Measurements from ENCODE around the gene RPS26.
"Not testable (repeated sequence)": the region's sequence is repeated elsewhere in the genome, so short reads cannot be mapped to it uniquely, and the experiment has no call there.

Gene RPS26

GRCh38 chr12:56041552-56042429, at the start of gene RPS26:
Gene RPS26 (plus strand): TSS chr12:56041918. CDS start chr12:56042167, 249 bp downstream.
- DNase-seq (ENCODE audit: low read depth) = peak; percentile 88

DNA sequence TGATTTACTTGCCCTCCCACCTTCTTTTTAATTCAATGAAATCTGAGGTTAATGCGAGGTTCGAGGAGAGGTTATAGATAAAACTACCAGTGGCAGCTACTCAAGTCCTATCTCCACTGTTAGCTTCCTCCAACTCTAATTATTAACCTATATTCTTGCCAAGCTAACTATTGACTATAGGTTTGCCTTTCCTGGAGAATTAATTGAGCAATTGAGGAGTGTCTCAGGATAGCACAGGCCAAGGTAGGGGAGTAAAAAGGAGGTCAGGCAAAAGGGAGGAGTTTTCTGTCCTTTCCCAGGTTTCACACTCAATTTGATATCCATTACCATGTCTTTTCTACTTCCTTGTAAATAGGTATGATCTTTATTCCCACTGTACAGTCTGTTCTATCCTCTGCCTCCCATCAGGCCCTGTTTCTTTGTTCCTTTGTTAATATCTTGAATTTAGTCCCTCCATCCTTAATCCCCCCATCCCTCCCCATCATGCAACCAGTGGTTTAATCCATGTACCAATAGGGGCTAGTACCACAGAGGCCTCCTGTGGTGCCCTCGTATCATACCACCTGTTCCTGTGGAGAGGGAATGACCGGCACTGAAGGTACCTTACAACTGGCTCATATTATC, 48.4 kb upstream of the RPS26 start:
- no peak for DNase-seq (ENCODE audit: low read depth)

DNA sequence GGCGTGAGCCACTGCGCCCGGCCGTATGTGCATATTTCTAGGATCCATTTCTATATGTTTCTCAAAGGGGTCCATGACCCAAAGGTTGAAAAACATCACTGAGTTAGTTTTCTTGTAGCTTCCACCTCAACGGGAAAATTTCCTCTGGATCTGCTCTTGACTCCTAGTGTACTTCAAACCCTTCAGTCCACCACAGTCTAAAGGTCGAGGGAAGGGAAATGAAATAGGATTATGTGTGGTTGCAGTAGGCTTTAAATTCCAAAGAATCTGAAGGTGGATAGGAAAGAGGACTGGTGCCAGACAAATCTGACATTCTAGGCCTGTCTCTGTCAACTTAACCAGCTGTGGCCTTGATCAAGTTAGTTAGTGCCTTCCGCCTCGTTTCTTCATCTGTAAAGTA, 46.4 kb upstream of the RPS26 start:
- no peak for DNase-seq (ENCODE audit: low read depth)

- DNase-seq (ENCODE audit: low read depth) = peak; percentile 53
Measured at GRCh38 chr12:55996201-55996714, 45.5 kb upstream of the RPS26 start.

GRCh38 chr12:55996715-55997534, 44.8 kb upstream of the RPS26 start, which contains the start of gene SUOX:
Gene SUOX (plus strand): TSS chr12:55997276. CDS start chr12:56002222, 4,946 bp downstream.
- no peak for DNase-seq (ENCODE audit: low read depth)

- no peak for DNase-seq (ENCODE audit: low read depth)
Measured at GRCh38 chr12:55997535-55997859, 44.2 kb upstream of the RPS26 start.

DNA sequence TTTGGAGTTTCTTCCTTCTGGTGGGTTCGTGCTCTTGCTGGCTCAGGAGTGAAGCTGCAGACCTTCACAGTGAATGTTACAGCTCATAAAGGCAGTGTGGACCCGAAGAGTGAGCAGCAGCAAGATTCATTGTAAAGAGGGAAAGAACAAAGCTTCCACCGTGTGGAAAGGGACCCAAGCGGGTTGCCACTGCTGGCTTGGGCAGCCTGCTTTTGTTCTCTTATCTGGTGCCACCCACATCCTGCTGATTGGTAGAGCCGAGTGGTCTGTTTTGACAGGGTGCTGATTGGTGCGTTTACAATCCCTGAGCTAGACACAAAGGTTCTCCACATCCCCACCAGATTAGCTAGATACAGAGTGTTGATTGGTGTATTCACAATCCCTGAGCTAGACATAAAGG, 42.2 kb upstream of the RPS26 start:
- not testable (repeated sequence) for DNase-seq (ENCODE audit: low read depth)

DNA sequence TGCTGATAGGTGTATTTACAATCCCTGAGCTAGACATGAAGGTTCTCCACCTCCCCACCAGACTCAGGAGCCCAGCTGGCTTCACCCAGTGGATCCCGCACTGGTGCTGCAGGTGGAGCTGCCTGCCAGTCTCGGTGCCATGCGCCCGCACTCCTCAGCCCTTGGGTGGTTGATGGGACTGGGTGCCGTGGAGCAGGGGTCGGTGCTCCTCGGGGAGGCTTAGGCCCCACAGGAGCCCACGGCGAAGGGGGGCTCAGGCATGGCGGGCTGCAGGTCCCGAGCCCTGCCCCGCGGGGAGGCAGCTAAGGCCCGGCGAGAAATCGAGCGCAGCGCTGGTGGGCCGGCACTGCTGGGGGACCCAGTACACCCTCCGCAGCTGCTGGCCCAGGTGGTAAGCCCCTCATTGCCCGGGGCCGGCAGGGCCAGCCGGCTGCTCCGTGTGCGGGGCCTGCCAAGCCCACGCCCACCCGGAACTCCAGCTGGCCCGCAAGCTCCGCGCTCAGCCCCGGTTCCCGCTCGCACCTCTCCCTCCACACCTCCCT, 41.6 kb upstream of the RPS26 start:
- DNase-seq (ENCODE audit: low read depth) = not testable (repeated sequence)

DNA sequence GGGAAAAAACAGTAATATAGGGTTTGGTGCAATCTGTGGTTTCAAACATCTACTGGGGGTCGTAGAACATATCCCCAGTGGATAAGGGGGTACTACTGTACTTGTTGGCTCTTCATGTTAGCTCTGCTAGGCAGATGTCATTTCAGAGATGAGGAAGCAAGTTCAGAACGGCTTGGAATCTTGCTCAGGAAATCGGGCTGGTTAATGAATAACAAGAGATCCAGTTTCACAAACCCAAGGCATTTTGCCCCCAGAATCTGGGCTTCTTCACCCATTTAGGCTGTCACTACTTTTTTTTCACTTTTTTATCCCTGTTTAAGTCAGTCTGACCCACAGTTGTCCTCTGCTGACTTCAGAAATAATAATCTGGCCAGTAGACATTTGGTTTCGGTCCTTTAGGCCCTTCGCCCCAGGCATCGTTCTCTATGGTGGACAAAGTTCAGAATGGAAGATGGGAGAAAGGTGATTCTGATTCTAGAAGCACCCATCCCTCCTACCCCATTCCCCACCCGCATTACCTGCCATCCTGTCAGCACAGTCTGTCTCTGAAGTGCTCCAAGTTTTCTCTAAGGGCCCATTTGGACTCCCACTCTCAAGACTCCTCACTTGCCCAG, 40.1 kb upstream of the RPS26 start:
- no peak for DNase-seq (ENCODE audit: low read depth)

GRCh38 chr12:56003376-56003775, 38.3 kb upstream of the RPS26 start:
- not testable (repeated sequence) for DNase-seq (ENCODE audit: low read depth)

GRCh38 chr12:56004211-56004610, 37.5 kb upstream of the RPS26 start:
- no peak for DNase-seq (ENCODE audit: low read depth)

DNA sequence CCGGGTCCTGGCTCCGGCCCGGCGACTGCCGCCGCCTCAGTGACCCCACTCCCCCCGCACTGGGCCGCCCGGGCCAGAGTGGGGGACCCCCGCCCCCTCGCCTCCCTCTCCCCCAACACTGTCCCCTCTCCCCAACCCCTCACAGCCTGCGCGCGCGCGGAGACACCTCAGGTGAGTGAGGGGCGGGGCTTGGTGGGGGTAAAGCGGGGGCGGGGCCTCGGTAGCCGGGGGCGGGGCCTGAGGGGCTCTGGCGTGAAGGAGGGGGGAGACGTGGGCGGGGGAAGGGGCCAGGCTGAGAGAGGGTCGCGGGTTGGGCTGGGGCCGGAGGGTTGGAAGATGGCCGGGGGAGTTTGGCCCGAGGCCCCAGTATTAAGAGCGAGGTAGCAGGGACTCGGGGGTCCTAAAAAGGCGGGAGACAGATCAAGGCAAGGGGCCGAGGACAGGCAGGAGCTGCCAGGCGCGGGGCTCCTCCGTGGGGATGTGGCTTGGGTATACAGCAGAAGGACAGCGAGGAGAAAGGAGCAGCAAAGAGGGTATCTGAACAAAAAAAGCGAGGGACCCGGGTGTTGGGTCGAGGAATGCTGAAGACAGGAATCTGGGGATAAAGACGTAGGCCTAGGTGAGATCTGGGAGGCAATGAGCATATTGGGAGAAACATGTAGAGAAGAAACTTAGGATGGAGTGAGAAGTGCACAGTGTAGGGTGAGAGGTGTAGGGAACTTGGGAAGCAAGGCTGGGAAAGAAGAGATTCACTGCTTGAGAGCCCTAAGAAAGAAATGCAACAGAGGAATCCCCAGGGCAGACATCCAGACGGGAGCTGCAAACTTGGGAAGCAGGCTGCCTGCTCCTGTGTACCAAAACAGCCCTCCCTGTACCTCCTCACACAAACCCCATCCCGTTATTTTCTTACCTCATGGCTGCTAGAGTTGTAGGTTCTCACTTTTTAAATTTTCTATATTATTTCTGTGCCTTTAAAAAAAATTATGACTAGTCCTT, 33.9 kb upstream of the RPS26 start:
- DNase-seq (ENCODE audit: low read depth) = peak; percentile 55

DNA sequence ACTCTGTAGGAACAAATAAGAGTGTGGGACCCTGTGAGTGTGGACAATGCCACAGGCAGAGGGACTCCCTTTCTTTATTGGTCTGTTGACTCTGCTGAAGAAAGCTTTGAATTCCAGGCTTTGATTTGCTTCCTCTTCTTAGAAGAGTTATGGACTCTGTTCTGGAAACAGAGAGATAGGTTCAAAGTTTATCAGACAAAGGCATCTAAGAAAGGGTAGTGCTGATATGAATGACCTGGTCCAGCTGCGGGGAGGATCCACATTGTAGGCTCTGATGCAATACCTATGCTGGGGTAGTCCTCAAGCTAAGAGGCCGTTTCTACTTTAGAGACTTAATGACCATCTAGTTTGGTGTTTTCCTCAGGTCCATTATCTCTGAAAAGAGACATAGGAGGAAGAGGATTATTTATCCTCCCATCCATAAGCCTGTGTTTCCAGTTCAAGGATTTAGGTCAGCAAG, 31.6 kb upstream of the RPS26 start:
- DNase-seq (ENCODE audit: low read depth) = no peak

GRCh38 chr12:56011509-56012090, 30.1 kb upstream of the RPS26 start:
- DNase-seq (ENCODE audit: low read depth) = no peak

DNA sequence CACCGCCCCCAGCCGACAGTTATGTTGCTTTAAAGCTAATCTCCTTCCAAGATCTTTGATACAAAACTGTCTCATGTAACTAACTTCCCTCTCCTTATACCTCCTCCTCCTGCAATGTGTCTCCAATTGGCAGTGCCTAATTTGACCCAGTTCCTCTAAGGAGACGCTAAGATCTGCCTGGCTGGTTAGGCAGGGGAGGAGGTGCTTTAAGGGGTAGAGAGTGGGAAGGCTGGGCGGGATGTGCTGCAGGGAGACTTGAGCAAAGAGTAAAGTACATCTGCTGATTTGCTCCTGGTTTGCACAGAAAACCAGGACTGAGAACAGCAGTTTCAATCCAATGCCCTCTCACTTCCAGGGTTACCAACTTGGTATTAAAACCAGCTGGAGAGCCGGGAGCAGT, 28.2 kb upstream of the RPS26 start:
- DNase-seq (ENCODE audit: low read depth) = no peak

GRCh38 chr12:56014205-56014604, 27.5 kb upstream of the RPS26 start:
- DNase-seq (ENCODE audit: low read depth) = no peak

DNA sequence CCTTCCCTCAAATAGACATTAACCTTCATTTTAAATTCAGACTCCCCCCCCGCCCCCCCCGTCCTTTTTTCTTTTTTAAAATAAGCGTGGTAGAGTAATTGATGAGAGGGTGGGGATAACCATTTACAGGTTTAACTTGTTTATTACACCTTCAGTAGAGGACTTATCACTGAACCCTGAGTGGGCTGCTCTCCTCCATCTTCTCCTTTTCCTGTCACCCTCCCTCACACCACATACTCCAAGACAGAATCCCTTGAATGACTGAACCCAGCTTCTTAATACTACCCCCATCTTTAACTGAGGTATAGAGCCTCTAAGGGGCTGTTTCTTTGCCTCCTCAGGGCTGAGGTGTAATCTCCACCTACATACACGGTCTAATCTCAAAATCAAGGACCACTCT, 24.5 kb upstream of the RPS26 start:
- no peak for DNase-seq (ENCODE audit: low read depth)

DNA sequence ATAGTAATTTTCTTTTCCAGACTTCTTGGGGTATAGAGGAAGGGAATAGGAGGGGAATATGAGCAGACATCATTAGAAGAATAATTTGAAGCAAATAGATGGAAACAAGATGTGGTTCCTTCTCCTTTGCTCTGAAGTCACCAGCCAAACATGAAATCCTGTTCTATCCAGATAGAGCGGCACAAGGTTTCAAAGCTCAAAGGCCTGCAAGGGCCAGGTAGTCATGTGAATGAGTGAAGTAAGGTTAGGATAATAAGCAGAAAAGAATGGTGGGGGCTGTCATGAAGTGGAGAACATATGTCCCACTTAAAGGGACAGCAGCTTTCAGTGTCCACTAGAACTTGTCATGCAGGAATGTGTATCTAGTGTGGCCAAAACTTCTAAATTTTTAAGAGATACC, 23.4 kb upstream of the RPS26 start:
- no peak for DNase-seq (ENCODE audit: low read depth)

DNA sequence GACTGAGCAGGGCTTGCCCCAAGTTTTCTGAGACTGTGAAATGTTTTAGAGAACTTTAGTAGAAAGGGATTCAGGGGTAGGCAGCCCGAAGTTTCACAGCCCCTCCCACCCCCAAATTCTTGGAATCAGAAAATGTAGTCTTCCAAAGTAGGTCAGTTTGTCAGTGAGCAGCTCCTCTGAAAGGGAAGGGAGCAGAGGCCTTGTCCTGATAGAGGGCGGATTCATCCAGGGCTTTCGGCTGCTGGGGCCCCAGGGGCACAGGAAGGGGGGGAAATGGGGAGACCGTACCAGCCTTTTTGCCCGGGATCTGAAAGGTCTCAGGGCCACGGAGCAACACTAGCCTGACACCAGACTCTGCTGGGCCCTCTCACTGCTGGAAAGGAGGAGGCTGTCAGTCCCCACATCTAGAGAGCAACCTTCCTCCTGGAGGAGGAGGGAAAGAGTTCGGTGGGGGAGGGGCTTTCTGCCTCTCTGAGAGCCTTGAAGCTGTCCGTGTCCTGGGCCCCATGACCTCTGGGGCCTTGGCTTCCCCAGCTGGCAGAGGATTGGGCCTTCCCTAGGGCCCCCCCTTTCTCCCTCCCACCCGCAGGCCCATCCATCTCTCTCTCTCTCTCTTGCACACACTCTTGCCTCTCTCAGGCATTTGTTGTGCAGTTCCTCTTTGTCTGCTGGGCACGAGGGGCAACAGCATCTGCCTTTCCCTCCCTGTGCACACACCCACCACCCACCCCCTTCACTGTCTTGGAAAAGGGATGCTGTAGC, 21.1 kb upstream of the RPS26 start, which contains the start of gene IKZF4:
TSS of gene IKZF4 (plus strand) at position 621 of the 762 bp plus-strand sequence. CDS start 451 bp downstream, outside the sequence.
- no peak for DNase-seq (ENCODE audit: low read depth)
